Measurements from ENCODE around the gene GANC.

GRCh38 chr15:42274702-42274989 lies 1.6 kb downstream of the GANC start:
- TF ChIP-seq CTCF (IDR thresholded peaks at IDR 0.05; ENCODE audit: insufficient read depth, low read depth, low read length) = no peak
- TF ChIP-seq EZH2 (IDR thresholded peaks at IDR 0.05; ENCODE audit: insufficient read depth, low read length) = no peak
